ENCODE results near the gene RNU6-9.

Gene RNU6-9

DNA sequence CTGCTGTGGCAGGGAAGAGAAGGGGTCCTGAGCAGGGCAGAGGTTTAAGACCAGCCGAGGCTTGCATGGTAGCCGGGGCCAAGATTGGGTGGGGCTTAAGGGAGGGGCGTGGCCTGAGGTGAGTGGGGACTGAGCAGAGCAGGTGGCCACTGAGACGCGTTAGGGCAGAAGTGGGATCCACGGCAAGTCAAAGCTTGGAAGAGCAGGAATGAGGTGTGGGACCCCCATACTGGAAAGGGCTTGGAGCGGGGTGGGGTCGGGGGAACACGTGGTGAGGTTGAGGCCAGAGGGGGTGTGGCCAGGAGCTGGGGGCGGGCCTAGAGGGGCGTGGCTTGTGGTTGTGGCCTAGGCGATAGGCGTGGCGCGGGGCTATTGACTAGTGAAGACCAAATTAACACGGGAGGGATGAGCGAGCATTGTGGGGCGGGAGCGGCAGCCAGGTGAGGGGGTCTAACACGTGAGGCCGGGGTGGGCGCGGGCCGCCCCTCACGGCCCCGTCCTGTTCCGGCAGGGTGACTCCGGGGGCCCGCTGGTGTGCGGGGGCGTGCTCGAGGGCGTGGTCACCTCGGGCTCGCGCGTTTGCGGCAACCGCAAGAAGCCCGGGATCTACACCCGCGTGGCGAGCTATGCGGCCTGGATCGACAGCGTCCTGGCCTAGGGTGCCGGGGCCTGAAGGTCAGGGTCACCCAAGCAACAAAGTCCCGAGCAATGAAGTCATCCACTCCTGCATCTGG is 30.5 kb upstream of the RNU6-9 start:
- ChIA-PET CTCF (interaction anchor here (0.5 to 3.7 kb wide), 20 partner anchors 12 to 143 kb away, joined by 3 to 23 read pairs (median 4); partner anchors contain the start of genes KISS1R and WDR18), POLR2A (no interaction called here)
- Histone ChIP-seq H3K27me3 (replicated peaks in 2 of 5; ENCODE audit: control insufficient read depth in 4 of 5, insufficient read depth in 5 of 5, low read length in 4 of 5) (peaks cover 0 to 17% (median 11%) of the 10 kb centered on the region in 5 experiments), H3K4me3 (ENCODE audit: control insufficient read depth in 1 of 7, extremely low read depth in 1 of 7, insufficient read depth in 4 of 7, low read depth in 2 of 7, low read length in 6 of 7) (peak overlapping the region; percentile 3 to 61 (median 42)), H3K27ac (ENCODE audit: insufficient read depth in 1 of 2, low read depth in 1 of 2, low read length in 2 of 2, poor library complexity in 1 of 2, severe bottlenecking in 2 of 2) (no peak overlapping the region), H3K9me3 (ENCODE audit: control extremely low read depth in 1 of 5, control insufficient read depth in 4 of 5, insufficient read depth in 2 of 5, low read depth in 1 of 5, low read length in 4 of 5) (no peaks in the 10 kb centered on the region), H3K4me1 (ENCODE audit: control extremely low read depth in 1 of 4, control insufficient read depth in 4 of 4, insufficient read depth in 4 of 4, low read length in 3 of 4) (peaks cover 0 to 40% (median 37%) of the 10 kb centered on the region in 4 experiments), H3K36me3 (ENCODE audit: control insufficient read depth in 4 of 4, insufficient read depth in 4 of 4, low read length in 3 of 4) (peaks cover under 1 to 5% (median 4%) of the 10 kb centered on the region in 4 experiments)
- peak; percentile 81 to 92 (median 91) for DNase-seq
- WGBS (ENCODE audit: insufficient coverage) = 11% methylated on average over 22 of the region's 48 CpGs

DNA sequence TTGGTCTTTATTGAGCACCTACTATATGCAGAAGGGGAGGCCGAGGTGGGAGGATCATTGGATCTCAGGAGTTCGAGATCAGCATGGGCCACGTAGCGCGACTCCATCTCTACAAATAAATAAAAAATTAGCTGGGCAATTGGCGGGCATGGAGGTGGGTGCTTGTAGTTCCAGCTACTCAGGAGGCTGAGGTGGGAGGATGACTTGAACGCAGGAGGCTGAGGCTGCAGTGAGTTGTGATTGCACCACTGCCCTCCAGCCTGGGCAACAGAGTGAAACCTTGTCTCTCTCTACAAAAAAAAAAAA is 30.0 kb upstream of the RNU6-9 start:
- H3K36me3 ChIP-seq (ENCODE audit: control insufficient read depth in 4 of 4, insufficient read depth in 4 of 4, low read length in 3 of 4) = peaks cover 5 to 10% (median 8%) of the 10 kb centered on the region in 4 experiments

DNA sequence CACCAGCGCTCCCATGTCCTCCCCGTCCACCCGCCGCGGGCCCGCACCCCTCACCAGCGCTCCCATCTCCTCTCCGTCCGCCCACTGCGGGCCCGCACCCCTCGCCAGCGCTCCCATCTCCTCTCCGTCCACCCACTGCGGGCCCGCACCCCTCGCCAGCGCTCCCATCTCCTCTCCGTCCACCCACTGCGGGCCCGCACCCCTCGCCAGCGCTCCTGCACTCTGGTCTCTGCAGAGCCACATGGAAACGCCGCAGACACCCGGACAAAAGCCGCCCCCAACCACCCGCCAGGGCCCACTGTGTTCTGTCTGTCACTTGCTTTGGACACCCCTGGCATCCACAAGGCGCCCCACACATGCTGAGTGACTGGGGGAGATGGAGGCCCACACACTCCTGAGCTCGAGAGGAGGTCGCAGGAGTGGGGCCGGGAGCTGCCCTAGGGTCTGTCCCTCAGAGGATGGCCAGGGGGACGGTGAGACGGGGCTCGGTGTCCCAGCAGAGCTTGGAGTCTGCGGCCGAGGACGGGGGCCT is 26.4 kb upstream of the RNU6-9 start:
- Histone ChIP-seq H3K4me1 (ENCODE audit: control extremely low read depth in 1 of 4, control insufficient read depth in 4 of 4, insufficient read depth in 4 of 4, low read length in 3 of 4) (peaks cover 0 to 17% (median 17%) of the 10 kb centered on the region in 4 experiments), H3K4me3 (ENCODE audit: control insufficient read depth in 1 of 7, extremely low read depth in 1 of 7, insufficient read depth in 4 of 7, low read depth in 2 of 7, low read length in 6 of 7) (no peak overlapping the region), H3K27ac (ENCODE audit: insufficient read depth in 1 of 2, low read depth in 1 of 2, low read length in 2 of 2, poor library complexity in 1 of 2, severe bottlenecking in 2 of 2) (no peak overlapping the region), H3K27me3 (replicated peaks in 2 of 5; ENCODE audit: control insufficient read depth in 4 of 5, insufficient read depth in 5 of 5, low read length in 4 of 5) (no peaks in the 10 kb centered on the region), H3K36me3 (ENCODE audit: control insufficient read depth in 4 of 4, insufficient read depth in 4 of 4, low read length in 3 of 4) (peaks cover 5 to 41% (median 28%) of the 10 kb centered on the region in 4 experiments), H3K9me3 (ENCODE audit: control extremely low read depth in 1 of 5, control insufficient read depth in 4 of 5, insufficient read depth in 2 of 5, low read depth in 1 of 5, low read length in 4 of 5) (no peaks in the 10 kb centered on the region)
- POLR2A ChIA-PET = interaction anchor here (1.1 kb wide), 1 partner anchor 41 kb away, joined by 3 read pairs; no protein-coding TSS in a partner anchor
- CTCF ChIA-PET = interaction anchor here (1.2 kb wide), 1 partner anchor 11 kb away, joined by 3 read pairs; no protein-coding TSS in a partner anchor
- no peak for DNase-seq
- WGBS (ENCODE audit: insufficient coverage) = 97% methylated on average over 20 of the region's 38 CpGs

More for the DNA sequence above, 30.0 kb upstream of the RNU6-9 start:
- H3K4me1 ChIP-seq (ENCODE audit: control extremely low read depth in 1 of 4, control insufficient read depth in 4 of 4, insufficient read depth in 4 of 4, low read length in 3 of 4) = peaks cover 0 to 40% (median 37%) of the 10 kb centered on the region in 4 experiments
- H3K4me3 ChIP-seq (ENCODE audit: control insufficient read depth in 1 of 7, extremely low read depth in 1 of 7, insufficient read depth in 4 of 7, low read depth in 2 of 7, low read length in 6 of 7) = peak overlapping the region in 4 of 7 experiments; percentile 3 to 61 (median 52)
- WGBS (ENCODE audit: insufficient coverage) = 85% methylated on average over 2 of the region's 7 CpGs
- H3K27ac ChIP-seq (ENCODE audit: insufficient read depth in 1 of 2, low read depth in 1 of 2, low read length in 2 of 2, poor library complexity in 1 of 2, severe bottlenecking in 2 of 2) = no peak overlapping the region
- H3K9me3 ChIP-seq (ENCODE audit: control extremely low read depth in 1 of 5, control insufficient read depth in 4 of 5, insufficient read depth in 2 of 5, low read depth in 1 of 5, low read length in 4 of 5) = no peaks in the 10 kb centered on the region
- no peak for DNase-seq
- H3K27me3 ChIP-seq (replicated peaks in 2 of 5; ENCODE audit: control insufficient read depth in 4 of 5, insufficient read depth in 5 of 5, low read length in 4 of 5) = peaks cover 0 to 17% (median 11%) of the 10 kb centered on the region in 5 experiments
- CTCF ChIA-PET = interaction anchor here (0.6 to 3.7 kb wide), 31 partner anchors 9 to 229 kb away, joined by 3 to 23 read pairs (median 3); partner anchors contain the start of genes KISS1R, MED16, POLRMT and RNU6-9
- POLR2A ChIA-PET = no interaction called here

DNA sequence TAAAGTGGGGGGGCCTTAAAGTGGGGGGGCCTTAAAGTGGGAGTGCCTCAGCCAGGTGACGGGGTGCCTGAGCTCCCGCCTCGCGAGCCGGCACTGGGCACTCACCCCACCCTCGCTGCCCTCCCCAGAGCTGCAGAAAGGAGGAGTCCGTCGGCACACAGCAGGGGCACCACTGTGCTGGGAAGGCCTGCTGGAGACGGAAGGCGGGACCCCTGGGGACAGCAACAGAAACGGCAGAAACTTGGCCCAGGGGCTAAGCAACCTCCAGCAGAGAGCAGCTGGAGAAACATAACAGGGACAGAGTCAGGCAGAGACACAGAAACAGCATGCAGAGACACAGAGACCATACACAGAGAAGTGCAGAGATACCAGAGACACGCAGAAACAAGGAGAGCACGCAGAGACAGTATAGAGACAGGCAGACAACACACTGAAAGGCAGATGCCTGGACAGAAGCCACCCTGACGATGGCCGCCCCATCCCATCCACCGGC is 25.9 kb upstream of the RNU6-9 start:
- Histone ChIP-seq H3K27ac (ENCODE audit: insufficient read depth in 1 of 2, low read depth in 1 of 2, low read length in 2 of 2, poor library complexity in 1 of 2, severe bottlenecking in 2 of 2) (no peak overlapping the region), H3K4me3 (ENCODE audit: control insufficient read depth in 1 of 7, extremely low read depth in 1 of 7, insufficient read depth in 4 of 7, low read depth in 2 of 7, low read length in 6 of 7) (no peak overlapping the region), H3K36me3 (ENCODE audit: control insufficient read depth in 4 of 4, insufficient read depth in 4 of 4, low read length in 3 of 4) (peaks cover 5 to 41% (median 31%) of the 10 kb centered on the region in 4 experiments), H3K9me3 (ENCODE audit: control extremely low read depth in 1 of 5, control insufficient read depth in 4 of 5, insufficient read depth in 2 of 5, low read depth in 1 of 5, low read length in 4 of 5) (no peaks in the 10 kb centered on the region), H3K27me3 (replicated peaks in 2 of 5; ENCODE audit: control insufficient read depth in 4 of 5, insufficient read depth in 5 of 5, low read length in 4 of 5) (no peaks in the 10 kb centered on the region), H3K4me1 (ENCODE audit: control extremely low read depth in 1 of 4, control insufficient read depth in 4 of 4, insufficient read depth in 4 of 4, low read length in 3 of 4) (peaks cover 0 to 22% (median 19%) of the 10 kb centered on the region in 4 experiments)
- CTCF ChIA-PET = interaction anchor here (1.4 kb wide), 1 partner anchor 48 kb away, joined by 4 read pairs; no protein-coding TSS in a partner anchor
- DNase-seq = no peak
- WGBS (ENCODE audit: insufficient coverage) = 89% methylated on average over 16 of the region's 16 CpGs
- POLR2A ChIA-PET = interaction anchor here (1.1 kb wide), 1 partner anchor 40 kb away, joined by 3 read pairs; no protein-coding TSS in a partner anchor

DNA sequence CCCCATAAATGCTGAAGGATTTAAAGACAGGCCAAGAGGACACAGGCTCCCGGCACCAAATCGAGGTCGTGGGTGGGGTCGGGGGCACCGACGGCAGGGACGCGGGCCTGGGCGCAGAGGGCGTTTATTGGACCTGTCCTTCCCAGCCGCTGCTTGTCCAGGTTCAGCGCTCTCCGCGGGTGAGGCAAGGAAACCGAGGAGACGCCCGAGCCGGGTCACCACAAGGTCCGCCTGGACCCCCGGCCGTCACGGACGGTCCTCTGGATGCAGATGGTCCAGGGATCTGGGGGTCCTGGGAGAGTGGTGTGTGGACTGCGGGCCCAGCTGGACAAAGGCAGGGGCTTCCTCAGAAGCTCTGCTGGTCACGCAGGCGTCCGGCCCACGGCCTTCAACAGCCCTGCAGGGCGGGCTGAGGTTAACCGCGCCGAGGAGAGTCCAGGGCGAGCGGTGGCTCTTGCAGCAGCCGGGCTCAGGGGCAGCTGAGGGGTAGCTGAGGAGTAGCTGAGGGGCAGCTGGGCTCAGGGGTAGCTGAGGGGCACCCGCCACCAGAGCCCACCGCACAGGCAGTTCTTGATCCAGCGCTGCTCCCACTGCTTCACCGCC is 25.3 kb upstream of the RNU6-9 start:
- peaks cover 5 to 41% (median 31%) of the 10 kb centered on the region in 4 experiments for H3K36me3 ChIP-seq (ENCODE audit: control insufficient read depth in 4 of 4, insufficient read depth in 4 of 4, low read length in 3 of 4)
- CTCF ChIA-PET = interaction anchor here (1.4 kb wide), 1 partner anchor 48 kb away, joined by 4 read pairs; no protein-coding TSS in a partner anchor
- no peak overlapping the region for H3K4me3 ChIP-seq (ENCODE audit: control insufficient read depth in 1 of 7, extremely low read depth in 1 of 7, insufficient read depth in 4 of 7, low read depth in 2 of 7, low read length in 6 of 7)
- no peaks in the 10 kb centered on the region for H3K27me3 ChIP-seq (replicated peaks in 2 of 5; ENCODE audit: control insufficient read depth in 4 of 5, insufficient read depth in 5 of 5, low read length in 4 of 5)
- no peak overlapping the region for H3K27ac ChIP-seq (ENCODE audit: insufficient read depth in 1 of 2, low read depth in 1 of 2, low read length in 2 of 2, poor library complexity in 1 of 2, severe bottlenecking in 2 of 2)
- WGBS (ENCODE audit: insufficient coverage) = 96% methylated on average over 37 of the region's 39 CpGs
- DNase-seq = no peak
- H3K9me3 ChIP-seq (ENCODE audit: control extremely low read depth in 1 of 5, control insufficient read depth in 4 of 5, insufficient read depth in 2 of 5, low read depth in 1 of 5, low read length in 4 of 5) = no peaks in the 10 kb centered on the region
- peaks cover 0 to 22% (median 16%) of the 10 kb centered on the region in 4 experiments for H3K4me1 ChIP-seq (ENCODE audit: control extremely low read depth in 1 of 4, control insufficient read depth in 4 of 4, insufficient read depth in 4 of 4, low read length in 3 of 4)
- POLR2A ChIA-PET = interaction anchor here (1.1 kb wide), 1 partner anchor 40 kb away, joined by 3 read pairs; no protein-coding TSS in a partner anchor

DNA sequence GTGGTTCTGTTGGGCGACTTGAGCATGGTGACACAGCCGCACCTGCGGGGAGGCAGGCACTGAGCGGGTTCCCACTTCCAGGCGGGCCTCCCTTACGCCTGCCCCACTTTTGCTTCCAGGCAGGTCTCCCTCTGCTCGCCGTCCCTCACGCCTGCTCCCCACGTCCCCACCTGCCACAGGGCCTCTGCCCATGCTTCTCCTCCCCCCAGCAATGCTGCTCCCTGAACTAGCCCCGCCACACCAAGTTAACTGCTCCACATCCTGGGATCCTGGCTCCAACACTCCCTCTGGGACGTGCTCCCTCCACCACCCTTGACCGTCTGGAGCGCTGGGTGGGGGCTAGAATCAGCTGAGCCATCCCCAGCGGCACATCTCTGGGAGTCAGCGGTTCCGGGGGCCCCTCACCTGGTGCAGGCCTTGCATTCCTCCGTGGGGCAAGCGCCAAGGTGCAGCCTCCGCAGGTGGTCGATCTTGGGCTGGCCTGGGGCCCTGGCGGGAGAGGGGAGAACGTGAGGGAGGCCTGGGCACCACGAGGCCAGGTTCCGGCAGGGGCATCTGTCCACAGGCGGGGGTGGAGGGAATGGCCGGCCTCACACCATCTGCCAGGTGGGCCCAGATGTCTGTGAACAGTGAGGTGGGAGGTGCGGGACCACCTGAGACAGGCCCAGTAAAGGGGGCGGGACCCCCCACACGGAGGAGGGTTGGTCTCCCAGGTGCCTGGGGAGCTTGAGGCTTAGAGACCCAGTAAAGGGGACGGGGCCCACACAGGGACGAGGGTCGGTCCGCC is 24.6 kb upstream of the RNU6-9 start:
- Histone ChIP-seq H3K9me3 (ENCODE audit: control extremely low read depth in 1 of 5, control insufficient read depth in 4 of 5, insufficient read depth in 2 of 5, low read depth in 1 of 5, low read length in 4 of 5) (no peaks in the 10 kb centered on the region), H3K4me3 (ENCODE audit: control insufficient read depth in 1 of 7, extremely low read depth in 1 of 7, insufficient read depth in 4 of 7, low read depth in 2 of 7, low read length in 6 of 7) (no peak overlapping the region), H3K27ac (ENCODE audit: insufficient read depth in 1 of 2, low read depth in 1 of 2, low read length in 2 of 2, poor library complexity in 1 of 2, severe bottlenecking in 2 of 2) (no peak overlapping the region), H3K36me3 (ENCODE audit: control insufficient read depth in 4 of 4, insufficient read depth in 4 of 4, low read length in 3 of 4) (peaks cover 5 to 44% (median 34%) of the 10 kb centered on the region in 4 experiments), H3K27me3 (replicated peaks in 2 of 5; ENCODE audit: control insufficient read depth in 4 of 5, insufficient read depth in 5 of 5, low read length in 4 of 5) (no peaks in the 10 kb centered on the region), H3K4me1 (ENCODE audit: control extremely low read depth in 1 of 4, control insufficient read depth in 4 of 4, insufficient read depth in 4 of 4, low read length in 3 of 4) (peaks cover 0 to 17% (median 10%) of the 10 kb centered on the region in 4 experiments)
- ChIA-PET POLR2A (no interaction called here), CTCF (interaction anchor here (1.4 kb wide), 1 partner anchor 47 kb away, joined by 4 read pairs; no protein-coding TSS in a partner anchor)
- WGBS (ENCODE audit: insufficient coverage) = 96% methylated on average over 32 of the region's 34 CpGs
- DNase-seq = no peak
